ENCODE data around the gene SPATS2L.

- TF ChIP-seq CTCF (IDR thresholded peaks at IDR 0.05) (no peak), POLR2A (IDR thresholded peaks at IDR 0.05; ENCODE audit: low read depth) (no peak), POLR2AphosphoS5 (IDR thresholded peaks at IDR 0.05) (no peak)
Measured at GRCh38 chr2:200452377-200452776, 145.9 kb downstream of the SPATS2L start.

Measured in esophagus muscularis mucosa (tissue), 3 donors.